ENCODE data around the gene ZNF780A.
"Not testable (repeated sequence)": the region's sequence is repeated elsewhere in the genome, so short reads cannot be mapped to it uniquely, and the experiment has no call there.

DNA sequence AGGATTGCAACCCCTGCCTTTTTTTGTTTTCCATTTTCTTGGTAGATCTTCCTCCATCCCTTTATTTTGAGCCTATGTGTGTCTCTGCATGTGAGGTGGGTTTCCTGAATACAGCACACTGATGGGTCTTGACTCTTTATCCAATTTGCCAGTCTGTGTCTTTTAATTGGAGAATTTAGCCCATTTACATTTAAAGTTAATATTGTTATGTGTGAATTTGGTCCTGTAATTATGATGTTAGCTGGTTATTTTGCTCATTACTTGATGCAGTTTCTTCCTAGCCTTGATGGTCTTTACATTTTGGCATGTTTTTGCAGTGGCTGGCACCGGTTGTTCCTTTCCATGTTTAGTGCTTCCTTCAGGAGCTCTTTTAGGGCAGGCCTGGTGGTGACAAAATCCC is 49.0 kb downstream of the ZNF780A start:
- TF ChIP-seq, protein P1, sequence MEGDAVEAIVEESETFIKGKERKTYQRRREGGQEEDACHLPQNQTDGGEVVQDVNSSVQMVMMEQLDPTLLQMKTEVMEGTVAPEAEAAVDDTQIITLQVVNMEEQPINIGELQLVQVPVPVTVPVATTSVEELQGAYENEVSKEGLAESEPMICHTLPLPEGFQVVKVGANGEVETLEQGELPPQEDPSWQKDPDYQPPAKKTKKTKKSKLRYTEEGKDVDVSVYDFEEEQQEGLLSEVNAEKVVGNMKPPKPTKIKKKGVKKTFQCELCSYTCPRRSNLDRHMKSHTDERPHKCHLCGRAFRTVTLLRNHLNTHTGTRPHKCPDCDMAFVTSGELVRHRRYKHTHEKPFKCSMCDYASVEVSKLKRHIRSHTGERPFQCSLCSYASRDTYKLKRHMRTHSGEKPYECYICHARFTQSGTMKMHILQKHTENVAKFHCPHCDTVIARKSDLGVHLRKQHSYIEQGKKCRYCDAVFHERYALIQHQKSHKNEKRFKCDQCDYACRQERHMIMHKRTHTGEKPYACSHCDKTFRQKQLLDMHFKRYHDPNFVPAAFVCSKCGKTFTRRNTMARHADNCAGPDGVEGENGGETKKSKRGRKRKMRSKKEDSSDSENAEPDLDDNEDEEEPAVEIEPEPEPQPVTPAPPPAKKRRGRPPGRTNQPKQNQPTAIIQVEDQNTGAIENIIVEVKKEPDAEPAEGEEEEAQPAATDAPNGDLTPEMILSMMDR (conservative IDR thresholded peaks at IDR 0.05; ENCODE audit: low read length): not testable (repeated sequence)
- not testable (repeated sequence) for TF ChIP-seq EZH2phosphoT487 (IDR thresholded peaks at IDR 0.05; ENCODE audit: borderline replicate concordance, low read depth, low read length)
